Lower leg skin (tissue), 3 donors: Measurements from ENCODE around the gene TMEM140.

Experiments
- POLR2A ChIP-seq, 2 donors: fragments of 450-650 bp; IDR thresholded peaks; one replicate each; pipeline ENCODE4 v1.6.1; 2016 to 2017; ENCODE audit warnings: antibody characterized with exemption in 2 of 2, mild to moderate bottlenecking in 1 of 2, moderate library complexity in 1 of 2
- TF ChIP-seq, protein P1 (sequence below), 3 donors: fragments of 450-650 bp; IDR thresholded peaks; one replicate each; pipeline ENCODE4 v1.5.1; 2016; ENCODE audit warnings: antibody characterized with exemption in 3 of 3, mild to moderate bottlenecking in 3 of 3, moderate library complexity in 2 of 3

DNA sequence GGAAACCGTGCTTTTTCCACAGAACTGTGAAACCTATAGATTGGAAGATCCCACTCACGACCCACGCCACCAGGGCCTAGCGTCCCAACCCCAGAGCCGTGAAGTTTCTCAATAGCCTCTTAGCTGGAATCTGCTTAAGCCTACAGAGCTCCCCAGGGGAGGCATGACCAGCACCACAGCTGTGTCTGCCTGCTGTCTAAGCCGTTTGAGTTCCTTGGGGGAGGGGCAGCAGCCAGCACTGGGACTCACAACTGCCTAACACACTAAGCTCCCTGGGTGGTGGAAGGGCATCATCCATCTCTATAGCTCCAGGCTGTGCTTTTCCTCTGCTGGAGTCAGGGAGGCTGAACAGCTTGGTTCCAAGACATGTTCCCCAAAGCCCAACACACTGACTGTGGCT, 26.0 kb upstream of the TMEM140 start:
- TF ChIP-seq, protein P1, sequence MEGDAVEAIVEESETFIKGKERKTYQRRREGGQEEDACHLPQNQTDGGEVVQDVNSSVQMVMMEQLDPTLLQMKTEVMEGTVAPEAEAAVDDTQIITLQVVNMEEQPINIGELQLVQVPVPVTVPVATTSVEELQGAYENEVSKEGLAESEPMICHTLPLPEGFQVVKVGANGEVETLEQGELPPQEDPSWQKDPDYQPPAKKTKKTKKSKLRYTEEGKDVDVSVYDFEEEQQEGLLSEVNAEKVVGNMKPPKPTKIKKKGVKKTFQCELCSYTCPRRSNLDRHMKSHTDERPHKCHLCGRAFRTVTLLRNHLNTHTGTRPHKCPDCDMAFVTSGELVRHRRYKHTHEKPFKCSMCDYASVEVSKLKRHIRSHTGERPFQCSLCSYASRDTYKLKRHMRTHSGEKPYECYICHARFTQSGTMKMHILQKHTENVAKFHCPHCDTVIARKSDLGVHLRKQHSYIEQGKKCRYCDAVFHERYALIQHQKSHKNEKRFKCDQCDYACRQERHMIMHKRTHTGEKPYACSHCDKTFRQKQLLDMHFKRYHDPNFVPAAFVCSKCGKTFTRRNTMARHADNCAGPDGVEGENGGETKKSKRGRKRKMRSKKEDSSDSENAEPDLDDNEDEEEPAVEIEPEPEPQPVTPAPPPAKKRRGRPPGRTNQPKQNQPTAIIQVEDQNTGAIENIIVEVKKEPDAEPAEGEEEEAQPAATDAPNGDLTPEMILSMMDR (IDR thresholded peaks at IDR 0.05) = no peak
- TF ChIP-seq POLR2A (IDR thresholded peaks at IDR 0.05) = no peak
